ENCODE data around the gene EZR. TPM values are rescaled to one million over a fixed set of nuclear protein-coding genes. Genes with fewer than 3 reads are reported as not detected.

Gene EZR
- total RNA-seq, 1 experiment from 2014 or later = 375 TPM

GRCh38 chr6:158812611-158813010, 6.6 kb downstream of the EZR start:
- Histone ChIP-seq H4K20me1 (ENCODE audit: control insufficient read depth, insufficient read depth, insufficient read length) (no peaks in the 10 kb centered on the region), H3K4me2 (ENCODE audit: insufficient read depth, insufficient read length, low read length) (no peak overlapping the region), H2BK20ac (ENCODE audit: low read depth, low read length, poor library complexity, severe bottlenecking) (no peak overlapping the region), H3K4ac (ENCODE audit: low read depth, low read length) (no peak overlapping the region), H2AK5ac (ENCODE audit: insufficient read length, low read length) (no peak overlapping the region), H3K4me1 (ENCODE audit: insufficient read depth, low read length) (peaks cover 24% of the 10 kb centered on the region), H4K5ac (ENCODE audit: insufficient read length, low read depth, low read length) (no peak overlapping the region), H2AFZ (ENCODE audit: low read length) (no peak overlapping the region), H3K23me2 (ENCODE audit: insufficient read length, low read depth, low read length, poor library complexity, severe bottlenecking) (peaks cover 5% of the 10 kb centered on the region), H4K8ac (replicated peaks; ENCODE audit: insufficient read length, low read depth, low read length) (no peak overlapping the region), H3K79me1 (ENCODE audit: insufficient read depth, low read depth, low read length, poor library complexity, severe bottlenecking) (peaks cover 4% of the 10 kb centered on the region), H4K91ac (ENCODE audit: insufficient read length, low read depth, low read length) (no peak overlapping the region), H3K27me3 (ENCODE audit: insufficient read depth, low read length) (no peaks in the 10 kb centered on the region), H2BK15ac (ENCODE audit: low read depth, low read length) (no peak overlapping the region), H3K9ac (ENCODE audit: extremely low read depth, insufficient read length, low read length) (no peak overlapping the region), H3K56ac (ENCODE audit: insufficient read length, low read depth, low read length) (no peak overlapping the region), H3K14ac (ENCODE audit: insufficient read depth, low read length) (no peak overlapping the region), H2BK5ac (ENCODE audit: insufficient read length, low read length) (no peak overlapping the region), H3K79me2 (ENCODE audit: insufficient read depth, low read length) (peaks cover 86% of the 10 kb centered on the region), H2BK12ac (ENCODE audit: insufficient read length, low read depth, low read length) (no peak overlapping the region), H3T11ph (ENCODE audit: low read length) (no peak overlapping the region), H2BK120ac (ENCODE audit: low read depth, low read length, poor library complexity, severe bottlenecking) (no peak overlapping the region), H3K9me3 (ENCODE audit: control insufficient read depth, low read depth, low read length) (no peaks in the 10 kb centered on the region), H3K18ac (ENCODE audit: insufficient read length, low read depth, low read length) (no peak overlapping the region), H3K27ac (ENCODE audit: insufficient read length, low read depth, low read length) (no peak overlapping the region), H3K23ac (ENCODE audit: insufficient read length, low read depth, low read length) (no peak overlapping the region)
- Mint-ChIP-seq H3K4me3 (no peak overlapping the region; a peak in 1 of 5 replicates), H3K4me1 (peaks cover 90% of the 10 kb centered on the region in 2 experiments), H3K9me3 (no peaks in the 10 kb centered on the region), H3K27ac (peak overlapping the region; percentile 42 to 58 (median 55); a peak in 5 of 7 replicates), H3K27me3 (ENCODE audit: low read depth) (no peaks in the 10 kb centered on the region), H3K36me3 (ENCODE audit: insufficient read depth in 1 of 3, low read depth in 3 of 3) (peaks cover 36 to 96% (median 84%) of the 10 kb centered on the region in 3 experiments)
- no CpG with 5 or more reads among the region's 5 CpGs for WGBS (ENCODE audit: extremely low coverage, insufficient read length, low lambda C conversion rate)
- TF ChIP-seq, protein P1, sequence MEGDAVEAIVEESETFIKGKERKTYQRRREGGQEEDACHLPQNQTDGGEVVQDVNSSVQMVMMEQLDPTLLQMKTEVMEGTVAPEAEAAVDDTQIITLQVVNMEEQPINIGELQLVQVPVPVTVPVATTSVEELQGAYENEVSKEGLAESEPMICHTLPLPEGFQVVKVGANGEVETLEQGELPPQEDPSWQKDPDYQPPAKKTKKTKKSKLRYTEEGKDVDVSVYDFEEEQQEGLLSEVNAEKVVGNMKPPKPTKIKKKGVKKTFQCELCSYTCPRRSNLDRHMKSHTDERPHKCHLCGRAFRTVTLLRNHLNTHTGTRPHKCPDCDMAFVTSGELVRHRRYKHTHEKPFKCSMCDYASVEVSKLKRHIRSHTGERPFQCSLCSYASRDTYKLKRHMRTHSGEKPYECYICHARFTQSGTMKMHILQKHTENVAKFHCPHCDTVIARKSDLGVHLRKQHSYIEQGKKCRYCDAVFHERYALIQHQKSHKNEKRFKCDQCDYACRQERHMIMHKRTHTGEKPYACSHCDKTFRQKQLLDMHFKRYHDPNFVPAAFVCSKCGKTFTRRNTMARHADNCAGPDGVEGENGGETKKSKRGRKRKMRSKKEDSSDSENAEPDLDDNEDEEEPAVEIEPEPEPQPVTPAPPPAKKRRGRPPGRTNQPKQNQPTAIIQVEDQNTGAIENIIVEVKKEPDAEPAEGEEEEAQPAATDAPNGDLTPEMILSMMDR (conservative IDR thresholded peaks at IDR 0.05) = no peak
- DNase-seq = no peak
